ENCODE measurements around the gene SERINC4.
A peak's percentile ranks its signal among the peaks of the same experiment; 100 is the strongest.

The SERINC4 gene

DNA sequence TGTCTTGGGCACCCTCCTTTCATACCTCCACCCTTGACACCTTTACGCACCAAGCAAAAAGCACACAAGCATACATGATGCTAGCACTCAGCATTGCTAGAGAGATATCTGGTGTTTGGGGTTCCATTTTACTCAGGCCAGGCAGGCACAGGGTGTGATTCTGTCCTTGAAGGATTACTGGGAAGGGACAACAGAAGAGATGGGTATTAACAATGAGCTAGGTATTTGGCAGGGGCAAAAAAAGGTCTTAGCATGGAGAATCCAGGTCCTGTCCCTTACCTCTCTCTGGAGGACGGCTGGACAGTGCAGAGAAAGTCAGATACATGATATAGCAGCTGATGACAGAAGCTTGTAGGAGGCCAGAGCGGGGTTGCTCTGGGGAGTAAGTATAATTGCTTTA lies 3.5 kb downstream of the SERINC4 start:
- DNase-seq (ENCODE audit: low read depth), result no peak

DNA sequence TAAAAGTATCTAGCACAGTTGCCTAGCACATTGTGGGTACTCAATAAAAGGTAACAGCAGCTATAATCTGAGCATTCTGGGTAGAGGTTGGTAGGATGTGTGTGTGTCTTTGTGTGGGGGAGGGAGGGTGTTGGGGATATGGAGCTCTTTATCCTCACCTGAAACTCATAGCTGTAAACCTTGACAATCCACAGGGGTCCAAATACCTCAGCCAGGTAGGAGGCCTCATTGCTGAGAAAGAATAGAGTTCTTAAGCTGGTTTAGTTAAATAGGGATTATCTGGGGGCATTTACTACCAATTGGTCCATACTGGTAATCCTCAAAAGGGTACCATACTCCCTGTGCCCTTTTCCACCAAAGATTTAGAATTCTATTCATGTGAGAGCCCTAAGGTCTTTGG lies 4.0 kb downstream of the SERINC4 start:
- DNase-seq (ENCODE audit: low read depth), result no peak

DNA sequence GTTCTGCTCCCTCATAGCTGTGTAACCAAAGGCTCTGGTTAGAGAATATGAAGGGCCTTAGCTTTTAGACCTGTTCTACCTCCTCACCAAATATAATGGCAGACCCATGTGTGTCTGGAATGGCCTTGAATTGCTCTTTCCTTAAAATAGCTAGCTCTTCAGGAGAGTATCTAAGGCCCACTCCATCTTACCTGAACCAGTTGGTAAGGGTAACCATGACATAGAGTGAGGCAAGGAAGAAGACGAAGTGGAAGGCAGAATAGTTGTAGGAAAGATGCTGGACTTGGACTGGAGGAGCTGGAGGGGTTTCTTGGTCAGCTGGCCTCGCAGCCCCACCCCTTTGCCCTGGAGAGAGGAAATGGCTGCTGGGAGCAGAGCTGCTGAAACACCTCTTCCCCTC lies 4.8 kb downstream of the SERINC4 start:
- no peak for DNase-seq (ENCODE audit: low read depth)

DNA sequence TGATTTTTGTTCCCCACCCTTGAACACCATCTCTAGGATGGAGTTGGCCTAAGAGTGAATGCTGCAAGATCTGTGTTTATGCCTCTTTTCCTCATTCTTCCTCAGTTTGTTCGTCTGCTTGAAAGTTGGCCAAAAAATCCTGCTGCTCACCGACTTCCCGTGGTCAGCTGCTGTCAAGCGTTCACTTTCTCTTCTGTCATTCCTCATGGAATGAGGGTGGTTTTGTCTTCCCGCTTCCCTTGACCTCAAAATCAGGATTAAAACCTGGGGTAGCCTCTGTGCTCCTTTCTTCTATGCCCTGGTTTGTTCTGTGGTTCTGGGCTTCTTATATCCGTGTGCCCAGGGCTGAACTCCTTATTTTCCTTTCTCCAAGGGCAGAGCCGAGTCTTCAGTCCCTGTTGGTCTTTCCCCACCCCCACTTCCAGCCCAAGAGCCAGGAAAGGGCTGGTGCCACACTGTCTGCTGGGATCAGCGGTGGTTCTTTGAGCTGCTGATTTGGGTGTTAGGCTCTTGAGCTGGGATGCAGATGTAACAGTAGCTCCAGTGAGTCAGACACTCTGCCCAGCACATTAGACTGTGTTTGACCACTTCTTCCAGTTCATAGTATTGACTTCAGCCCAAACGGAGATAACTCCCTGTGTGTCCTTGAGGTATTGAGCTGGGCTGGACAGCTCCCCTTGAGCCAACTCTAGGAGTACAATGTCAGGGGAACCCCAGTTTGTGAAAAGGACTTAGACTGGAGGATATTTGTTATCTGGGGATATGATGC lies 5.6 kb downstream of the SERINC4 start:
- DNase-seq (ENCODE audit: low read depth), result no peak

DNA sequence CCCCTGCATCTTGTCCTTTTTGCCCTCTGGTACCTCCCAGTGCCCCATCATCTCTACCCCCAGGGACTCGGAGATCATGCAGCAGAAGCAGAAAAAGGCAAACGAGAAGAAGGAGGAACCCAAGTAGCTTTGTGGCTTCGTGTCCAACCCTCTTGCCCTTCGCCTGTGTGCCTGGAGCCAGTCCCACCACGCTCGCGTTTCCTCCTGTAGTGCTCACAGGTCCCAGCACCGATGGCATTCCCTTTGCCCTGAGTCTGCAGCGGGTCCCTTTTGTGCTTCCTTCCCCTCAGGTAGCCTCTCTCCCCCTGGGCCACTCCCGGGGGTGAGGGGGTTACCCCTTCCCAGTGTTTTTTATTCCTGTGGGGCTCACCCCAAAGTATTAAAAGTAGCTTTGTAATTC lies 6.4 kb downstream of the SERINC4 start:
- no peak for DNase-seq (ENCODE audit: low read depth)

DNA sequence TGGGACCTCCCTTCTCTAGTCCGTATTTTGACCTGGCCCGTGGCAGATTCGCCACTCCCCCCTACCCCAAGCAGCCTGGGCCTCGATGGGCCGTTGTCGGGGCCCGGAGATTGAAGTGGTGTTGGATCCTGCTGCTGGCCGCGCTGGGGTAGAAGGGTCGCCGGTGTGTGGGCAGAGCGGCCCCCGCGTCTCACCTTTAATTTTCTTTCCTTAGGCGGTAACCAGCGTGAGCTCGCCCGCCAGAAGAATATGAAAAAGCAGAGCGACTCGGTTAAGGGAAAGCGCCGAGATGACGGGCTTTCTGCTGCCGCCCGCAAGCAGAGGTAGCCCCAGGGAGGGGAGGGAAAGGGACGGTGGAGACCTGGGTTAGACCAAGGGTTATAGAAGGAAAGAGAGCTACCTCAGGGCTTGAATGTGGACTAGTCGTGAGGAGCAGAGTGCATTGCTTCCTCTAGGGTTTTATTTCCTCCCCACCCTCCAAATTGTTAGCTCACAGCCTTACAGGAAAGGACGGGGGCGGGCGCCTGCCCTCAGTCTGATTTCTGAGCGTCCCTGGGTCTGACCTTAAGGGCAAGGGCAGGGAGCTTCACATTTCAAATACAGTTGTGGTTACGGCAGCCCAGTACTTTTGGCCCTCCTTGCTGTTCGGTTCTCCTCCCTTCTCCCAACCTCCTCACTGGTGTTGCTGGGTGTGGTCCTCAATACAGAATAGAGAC lies 7.1 kb downstream of the SERINC4 start:
- no peak for DNase-seq (ENCODE audit: low read depth)

DNA sequence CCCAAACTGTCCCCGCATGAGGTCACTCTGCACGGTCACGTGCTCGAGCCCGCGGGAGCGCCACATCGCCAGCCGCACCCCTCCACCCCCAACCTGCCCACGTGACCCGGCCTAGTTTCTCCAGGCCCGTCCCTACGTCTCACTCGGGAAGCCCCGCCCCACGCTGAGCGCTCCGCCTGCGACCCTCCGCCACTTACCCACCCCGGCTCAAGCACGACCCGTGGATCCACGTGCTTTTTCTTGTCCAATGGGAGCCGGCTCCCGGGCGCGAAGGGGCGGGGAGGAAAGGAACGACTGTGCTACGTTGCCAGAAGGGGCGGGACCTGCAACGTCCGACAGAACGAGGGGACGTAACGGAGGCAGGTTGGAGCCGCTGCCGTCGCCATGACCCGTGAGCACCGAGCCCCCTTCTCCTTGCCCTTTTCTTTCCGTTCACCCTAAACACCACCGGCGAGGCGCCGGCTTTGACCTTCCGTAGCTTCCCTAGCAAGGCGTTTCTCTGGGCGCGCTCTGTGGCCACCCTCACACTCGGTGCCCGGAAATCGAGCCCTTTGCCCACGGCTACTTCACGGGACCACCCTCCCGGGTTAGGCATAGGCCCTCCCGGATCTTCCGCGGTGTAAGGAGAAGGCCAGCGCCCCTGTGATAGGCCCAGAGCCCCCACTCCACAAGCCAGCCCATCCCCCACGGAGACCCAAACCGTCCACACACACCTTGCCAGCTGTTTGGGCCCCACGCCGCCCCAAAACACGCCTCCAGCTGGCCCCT lies 7.8 kb downstream of the SERINC4 start, which contains the start of gene SERF2:
SERF2 (plus strand) TSS at position 328 of the 768 bp plus-strand sequence; CDS start at position 385, 57 bp downstream.
- DNase-seq (ENCODE audit: low read depth), result peak; percentile 100

DNA sequence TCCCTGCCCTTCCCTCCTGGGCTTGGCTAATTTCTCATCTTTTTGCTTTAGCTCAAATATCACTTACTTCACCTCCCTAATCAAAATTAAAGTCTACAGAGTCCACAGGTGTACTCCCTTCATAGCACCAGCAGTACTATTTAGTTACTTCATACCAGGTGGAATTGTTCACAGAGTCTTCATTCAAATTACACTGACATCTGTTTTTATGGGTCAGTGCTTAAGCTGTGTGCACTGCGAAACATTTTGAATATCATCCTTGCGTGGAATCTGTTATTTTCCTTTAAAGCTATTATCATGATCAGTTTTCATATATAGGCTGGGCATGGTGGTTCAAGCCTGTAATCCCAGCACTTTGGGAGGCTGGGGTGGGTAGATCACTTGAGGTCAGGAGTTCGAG lies 10.6 kb downstream of the SERINC4 start:
- no peak for DNase-seq (ENCODE audit: low read depth)

DNA sequence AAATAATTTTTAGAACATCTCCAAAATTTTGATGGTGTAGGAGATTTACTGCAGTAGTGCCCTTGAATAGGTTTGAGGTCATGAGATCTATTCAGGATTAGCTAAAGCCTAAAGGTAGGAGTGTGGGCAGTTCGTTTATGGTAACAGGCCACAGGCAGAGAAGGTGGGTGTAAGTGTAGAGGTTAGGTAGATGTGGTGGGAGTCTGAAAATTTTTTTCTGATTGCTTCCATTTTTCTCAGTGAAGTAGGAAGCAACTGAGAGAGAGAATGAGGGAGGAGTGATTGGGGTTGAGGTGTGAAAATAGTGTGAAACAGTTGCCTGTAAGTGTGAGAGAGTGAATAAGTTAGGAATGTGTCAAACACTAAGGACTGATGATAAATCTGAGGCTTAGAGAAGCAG lies 21.0 kb downstream of the SERINC4 start:
- no peak for DNase-seq (ENCODE audit: low read depth)

DNA sequence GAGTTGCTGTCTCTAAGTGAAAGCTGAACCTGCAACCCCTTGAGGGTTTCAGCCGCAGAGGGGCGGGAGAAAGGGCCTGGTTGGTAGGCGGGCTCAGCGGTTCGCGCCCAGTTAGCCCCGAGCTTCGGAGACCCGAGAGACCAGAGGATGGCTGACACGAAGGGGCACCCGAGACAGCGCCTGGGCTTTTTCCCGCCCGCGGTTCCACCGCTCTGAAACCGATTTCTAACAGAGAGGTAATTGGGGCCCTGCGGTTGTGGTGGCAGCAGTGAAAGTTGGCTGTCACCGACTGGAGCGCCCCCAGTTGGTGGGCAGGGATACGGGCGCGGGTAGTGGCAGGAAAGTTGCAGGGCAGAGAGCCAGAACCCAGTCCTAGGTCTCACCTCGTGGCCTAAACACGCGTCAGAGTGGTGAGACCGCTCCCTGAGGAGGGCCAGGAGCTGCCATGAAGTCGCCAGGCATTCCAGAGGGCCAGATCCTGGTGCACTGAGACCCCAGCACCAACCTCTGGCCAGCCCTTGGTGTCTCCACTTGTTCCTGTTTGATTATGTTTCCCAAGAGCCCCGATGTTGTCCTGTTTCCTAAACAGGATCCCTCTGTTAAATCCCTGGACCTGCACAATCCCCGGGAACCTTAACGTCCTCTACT lies 22.6 kb downstream of the SERINC4 start:
- DNase-seq (ENCODE audit: low read depth), result peak; percentile 76

DNA sequence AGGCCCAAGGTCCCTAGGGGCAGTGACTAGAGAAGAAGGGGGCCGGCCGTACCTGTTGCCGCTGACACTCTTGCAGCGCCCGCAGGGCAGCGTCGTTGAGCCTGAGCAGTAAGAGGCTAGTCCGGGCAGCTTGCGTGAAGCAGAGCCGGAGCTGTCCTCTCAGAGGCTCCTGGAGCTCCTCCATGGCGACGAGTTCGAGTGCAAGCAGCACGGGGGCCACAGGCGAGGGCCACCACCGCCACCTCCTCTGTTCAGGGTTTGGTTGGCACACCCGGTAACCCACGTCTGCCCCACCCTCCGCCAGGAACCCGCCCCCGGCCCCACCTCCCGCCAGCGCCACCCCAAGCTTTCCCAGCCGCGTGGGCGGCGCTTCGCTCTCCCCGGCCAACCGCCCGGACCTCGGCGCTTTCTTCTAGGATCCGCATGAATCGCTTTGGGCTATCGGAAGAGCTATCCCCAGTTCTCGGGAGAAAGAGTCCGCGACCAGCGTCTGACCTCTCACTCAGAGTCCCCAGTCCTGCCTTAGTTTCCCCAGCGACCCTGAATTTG lies 23.2 kb downstream of the SERINC4 start, which contains the start of gene ELL3:
ELL3 (minus strand) TSS at position 249 of the 549 bp plus-strand sequence; CDS start at position 184, 65 bp downstream.
- DNase-seq (ENCODE audit: low read depth), result peak; percentile 52

DNA sequence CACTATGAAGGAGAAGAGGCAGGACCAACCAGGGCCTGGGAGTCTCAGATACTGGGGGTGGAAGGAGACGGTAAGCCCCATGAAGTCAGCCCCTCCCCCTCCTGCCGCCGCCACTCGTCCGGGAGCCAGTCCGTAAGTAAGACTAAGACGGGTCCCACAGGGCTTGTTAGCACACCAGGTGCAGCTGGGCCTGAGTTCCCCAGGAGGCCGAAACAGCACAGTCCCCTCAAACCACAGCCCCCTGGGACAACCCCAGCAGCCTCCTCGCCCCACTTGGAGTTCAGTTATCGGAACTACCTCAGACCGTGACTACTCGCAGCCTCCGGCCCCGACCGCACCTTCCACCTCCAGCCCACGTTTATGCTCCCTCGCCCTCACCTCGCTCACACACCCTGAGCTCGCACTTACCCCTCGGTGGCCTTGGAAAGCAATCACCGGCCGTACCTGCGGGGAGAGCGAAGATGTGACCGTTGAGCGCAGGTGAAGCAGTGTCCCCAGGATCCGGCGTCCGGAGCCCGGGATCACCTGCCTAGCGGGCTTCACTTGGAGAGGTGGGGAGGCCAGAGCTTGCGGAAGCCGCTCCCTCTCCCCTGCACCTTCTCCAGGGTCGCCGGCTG lies 23.8 kb downstream of the SERINC4 start:
- DNase-seq (ENCODE audit: low read depth), result no peak

DNA sequence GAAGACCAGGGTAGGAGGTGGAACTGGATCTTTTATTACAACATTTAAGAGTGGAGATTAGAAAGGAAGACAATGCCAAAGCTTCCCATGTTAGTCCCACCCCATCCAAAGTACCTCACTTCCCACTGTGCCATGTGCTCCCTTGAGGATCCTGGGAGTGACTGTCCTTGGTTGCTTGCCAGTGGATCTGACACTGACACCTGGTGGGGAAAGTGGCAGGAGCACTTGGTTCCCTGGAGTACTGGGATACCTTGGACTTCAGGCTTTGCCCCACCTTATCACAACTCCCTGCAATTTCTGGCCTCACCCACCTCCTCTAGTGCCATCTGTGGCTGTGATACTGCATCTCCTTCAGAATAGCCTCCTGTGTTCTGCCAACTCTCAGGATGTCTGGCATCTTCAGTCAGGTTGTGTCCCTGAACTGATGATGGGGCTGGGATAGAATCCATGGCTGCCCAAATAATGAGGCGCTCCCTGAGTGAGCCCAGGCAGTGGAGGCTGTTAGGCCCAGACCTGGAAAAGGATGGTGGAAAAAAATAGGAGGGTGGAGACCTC lies 24.5 kb downstream of the SERINC4 start:
- DNase-seq (ENCODE audit: low read depth), result no peak

DNA sequence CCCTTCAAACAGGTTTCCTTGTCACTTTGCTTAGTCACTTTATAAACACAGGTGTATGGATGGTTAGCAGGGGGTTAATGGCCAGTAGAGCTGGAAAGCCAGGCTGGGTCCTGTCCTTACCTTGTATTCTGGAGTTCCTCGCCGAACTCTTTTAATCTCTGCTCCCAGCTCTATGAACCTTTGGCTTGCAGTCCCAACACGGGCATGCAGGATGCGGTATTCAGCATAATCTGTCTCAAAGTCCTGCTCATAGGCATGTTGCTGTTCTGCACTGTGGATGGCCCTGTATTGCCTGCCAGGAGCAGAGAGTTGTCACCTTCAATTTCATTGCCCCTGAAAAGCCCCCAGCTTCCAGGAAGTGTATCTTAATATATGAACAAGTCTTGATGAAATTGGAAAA lies 26.0 kb downstream of the SERINC4 start:
- no peak for DNase-seq (ENCODE audit: low read depth)

DNA sequence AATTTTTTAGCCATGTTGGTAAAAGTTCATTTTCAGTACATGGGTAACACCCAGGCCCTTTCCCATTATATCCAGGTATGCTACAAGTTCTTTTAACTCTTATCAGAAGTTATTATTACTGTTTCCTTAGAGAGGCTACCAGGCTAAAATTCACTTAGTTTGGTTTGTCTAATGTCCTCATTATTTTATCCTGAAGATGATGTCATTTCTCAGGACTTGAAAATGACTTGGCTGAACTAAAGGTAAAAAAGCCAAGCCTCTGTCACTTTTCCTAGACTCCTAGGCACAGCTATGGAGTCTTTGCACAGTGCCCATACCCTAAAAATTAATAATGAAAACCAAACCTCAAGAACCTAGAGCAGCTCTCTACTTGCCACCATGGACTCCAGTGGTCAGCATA lies 27.4 kb downstream of the SERINC4 start:
- no peak for DNase-seq (ENCODE audit: low read depth)

DNA sequence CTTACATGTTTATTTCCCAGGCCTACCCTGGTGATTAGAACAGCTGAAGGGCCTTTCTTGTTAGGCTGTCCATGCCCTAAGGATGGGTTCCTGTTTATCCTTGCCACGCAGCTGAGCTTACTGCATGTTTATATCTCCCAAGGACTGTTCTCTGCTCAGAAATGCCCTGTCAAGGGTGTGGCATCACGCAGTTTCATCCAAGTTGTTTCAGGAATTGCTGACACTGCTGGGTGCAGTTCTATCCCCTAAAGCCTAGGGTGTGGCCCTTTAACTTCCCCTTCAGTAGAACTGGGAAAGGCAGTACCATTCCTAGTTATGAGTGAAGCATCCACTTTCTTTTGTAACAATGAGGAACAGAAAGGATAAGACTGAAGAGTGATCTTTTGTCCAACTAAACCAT lies 28.2 kb downstream of the SERINC4 start:
- no peak for DNase-seq (ENCODE audit: low read depth)

DNA sequence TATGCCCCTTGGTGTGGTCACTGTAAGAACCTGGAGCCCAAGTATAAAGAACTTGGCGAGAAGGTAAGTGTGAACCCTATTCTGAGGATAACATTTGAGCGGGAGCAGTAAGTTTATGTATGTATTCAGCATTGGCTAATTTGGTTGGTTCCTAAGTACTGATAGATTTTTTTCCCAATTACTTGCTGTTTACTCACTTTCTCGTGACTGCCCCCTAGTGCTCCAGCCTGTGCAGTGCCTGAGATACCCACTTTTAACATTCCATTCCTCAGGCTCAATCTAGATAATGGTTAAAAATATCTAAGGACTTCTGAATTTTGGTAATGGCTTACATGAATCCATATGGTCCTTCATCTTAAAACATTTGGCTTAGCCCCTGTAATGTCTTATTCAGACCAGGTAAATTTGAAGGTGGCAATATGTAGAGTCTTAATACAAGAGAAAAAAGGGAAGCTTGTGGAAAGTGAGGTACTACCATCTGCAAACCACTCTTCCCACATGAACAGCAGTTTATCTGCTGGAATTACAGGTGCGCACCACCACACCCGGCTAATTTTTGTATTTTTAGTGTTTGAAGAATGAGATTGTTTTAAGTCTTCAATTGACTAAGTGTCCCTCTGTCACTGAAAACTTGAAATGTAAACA lies 30.3 kb downstream of the SERINC4 start:
- DNase-seq (ENCODE audit: low read depth), result peak; percentile 34

DNA sequence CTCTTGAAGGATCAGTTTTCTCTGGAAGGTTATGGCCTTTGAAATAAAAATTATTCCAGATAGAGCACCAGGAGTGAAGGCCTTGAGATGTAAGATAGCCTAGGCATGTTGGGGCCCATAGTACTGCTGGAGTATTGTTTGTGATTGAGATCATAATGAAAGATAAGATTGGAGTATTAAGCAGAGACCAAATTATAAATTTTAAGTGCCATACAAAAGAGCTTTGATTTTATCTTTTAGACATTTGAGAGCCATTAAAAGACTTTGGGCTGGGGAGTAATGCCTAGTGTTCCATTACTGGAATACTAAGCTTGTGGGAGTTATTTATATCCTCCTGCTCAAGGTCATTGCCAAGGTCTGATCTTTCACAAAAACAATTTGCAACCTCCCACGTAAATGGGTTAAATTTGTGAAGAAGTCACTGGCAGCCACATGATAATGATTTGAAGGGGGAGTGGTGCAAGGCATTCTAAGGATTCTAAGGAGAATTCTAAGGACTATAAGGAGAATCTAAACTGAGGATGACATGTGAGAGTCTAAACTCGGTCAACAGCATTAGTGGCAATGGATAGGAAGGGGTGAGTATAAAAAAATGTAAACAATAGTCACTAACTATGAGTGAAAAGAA lies 36.1 kb downstream of the SERINC4 start:
- no peak for DNase-seq (ENCODE audit: low read depth)

DNA sequence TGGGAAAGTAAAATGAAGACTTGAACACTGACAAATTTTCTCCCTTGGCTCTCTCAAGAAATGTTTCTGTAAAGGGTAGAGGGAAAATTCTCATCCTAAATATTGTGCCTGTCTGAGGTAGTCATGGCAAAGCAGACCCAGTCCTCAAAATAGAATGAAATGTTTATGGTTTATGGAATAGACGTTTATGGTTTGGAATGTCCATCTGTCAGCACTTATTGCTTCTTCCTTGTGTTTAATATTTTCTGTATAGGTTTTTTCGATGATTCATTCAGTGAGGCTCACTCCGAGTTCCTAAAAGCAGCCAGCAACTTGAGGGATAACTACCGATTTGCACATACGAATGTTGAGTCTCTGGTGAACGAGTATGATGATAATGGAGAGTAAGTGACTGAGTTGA lies 37.2 kb downstream of the SERINC4 start:
- DNase-seq (ENCODE audit: low read depth), result no peak

DNA sequence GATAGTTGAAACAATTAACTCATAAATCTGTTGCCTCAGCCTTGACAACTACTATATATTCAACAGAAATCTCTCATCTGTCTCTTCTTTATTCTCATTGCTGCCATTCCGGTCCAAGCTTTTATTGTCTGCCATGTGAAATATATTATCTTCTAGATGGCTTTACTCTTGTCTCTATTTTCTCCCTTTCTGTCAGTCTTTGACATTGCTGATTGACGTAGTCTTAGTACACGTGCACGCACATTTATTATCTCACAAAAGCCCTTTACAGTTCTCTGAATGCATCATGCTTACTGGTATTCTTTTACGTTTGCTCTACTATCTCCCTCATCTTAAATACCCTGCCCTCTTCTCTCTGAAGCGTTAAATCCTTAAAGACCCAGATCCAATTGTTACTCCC lies 48.1 kb downstream of the SERINC4 start:
- DNase-seq (ENCODE audit: low read depth), result no peak
